Osteocyte (in vitro differentiated cells): Measurements from ENCODE around the gene CNTN5. TPM values are rescaled to one million over a fixed set of nuclear protein-coding genes. Genes with fewer than 3 reads are reported as not detected.
"Not testable (repeated sequence)": the region's sequence is repeated elsewhere in the genome, so short reads cannot be mapped to it uniquely, and the experiment has no call there.

ENCODE experiments used
- DNase-seq: peaks from one replicate; pipeline ENCODE4 v3.0.0; 2021; ENCODE audit warnings: mixed read lengths; ENCODE audit not compliant: unreplicated experiment; ENCODE audit errors: extremely low spot score
- H3K27ac Mint-ChIP-seq: one replicate; pipeline ENCODE4 v1.8.0; 2021; ENCODE audit warnings: mild to moderate bottlenecking, mixed read lengths; ENCODE audit not compliant: unreplicated experiment
- H3K27me3 Mint-ChIP-seq: one replicate; pipeline ENCODE4 v1.8.0; 2021; ENCODE audit warnings: mixed read lengths; ENCODE audit not compliant: unreplicated experiment
- H3K36me3 Mint-ChIP-seq: one replicate; pipeline ENCODE4 v1.8.0; 2021; ENCODE audit warnings: mixed read lengths; ENCODE audit not compliant: unreplicated experiment
- H3K4me1 Mint-ChIP-seq: one replicate; pipeline ENCODE4 v1.8.0; 2021; ENCODE audit warnings: mixed read lengths; ENCODE audit not compliant: unreplicated experiment
- H3K4me3 Mint-ChIP-seq: one replicate; pipeline ENCODE4 v1.8.0; 2021; ENCODE audit warnings: mild to moderate bottlenecking, moderate library complexity, mixed read lengths; ENCODE audit not compliant: unreplicated experiment
- H3K9me3 Mint-ChIP-seq: one replicate; pipeline ENCODE4 v1.8.0; 2021; ENCODE audit warnings: mixed read lengths; ENCODE audit not compliant: unreplicated experiment
- total RNA-seq: library from RNA; stranded (reverse); gene quantifications from 2 replicates; pipeline ENCODE4 v1.2.1, GENCODE V29; 2021
- TF ChIP-seq, protein P1 (sequence below): fragments of 200-600 bp; sonication (generic); IDR thresholded peaks from 2 replicates; pipeline ENCODE4 v1.5.0; 2021; ENCODE audit warnings: antibody characterized with exemption, mild to moderate bottlenecking, moderate library complexity

The CNTN5 gene
- total RNA-seq, 1 donor from 2014 or later: 0.30 TPM

GRCh38 chr11:100273066-100273815 lies 1252.5 kb downstream of the CNTN5 start:
- Mint-ChIP-seq H3K4me1 (no peaks in the 10 kb centered on the region), H3K27ac (no peak overlapping the region), H3K27me3 (no peaks in the 10 kb centered on the region), H3K9me3 (peaks cover 7% of the 10 kb centered on the region), H3K36me3 (no peaks in the 10 kb centered on the region), H3K4me3 (no peak overlapping the region)
- no peak for DNase-seq
- TF ChIP-seq, protein P1, sequence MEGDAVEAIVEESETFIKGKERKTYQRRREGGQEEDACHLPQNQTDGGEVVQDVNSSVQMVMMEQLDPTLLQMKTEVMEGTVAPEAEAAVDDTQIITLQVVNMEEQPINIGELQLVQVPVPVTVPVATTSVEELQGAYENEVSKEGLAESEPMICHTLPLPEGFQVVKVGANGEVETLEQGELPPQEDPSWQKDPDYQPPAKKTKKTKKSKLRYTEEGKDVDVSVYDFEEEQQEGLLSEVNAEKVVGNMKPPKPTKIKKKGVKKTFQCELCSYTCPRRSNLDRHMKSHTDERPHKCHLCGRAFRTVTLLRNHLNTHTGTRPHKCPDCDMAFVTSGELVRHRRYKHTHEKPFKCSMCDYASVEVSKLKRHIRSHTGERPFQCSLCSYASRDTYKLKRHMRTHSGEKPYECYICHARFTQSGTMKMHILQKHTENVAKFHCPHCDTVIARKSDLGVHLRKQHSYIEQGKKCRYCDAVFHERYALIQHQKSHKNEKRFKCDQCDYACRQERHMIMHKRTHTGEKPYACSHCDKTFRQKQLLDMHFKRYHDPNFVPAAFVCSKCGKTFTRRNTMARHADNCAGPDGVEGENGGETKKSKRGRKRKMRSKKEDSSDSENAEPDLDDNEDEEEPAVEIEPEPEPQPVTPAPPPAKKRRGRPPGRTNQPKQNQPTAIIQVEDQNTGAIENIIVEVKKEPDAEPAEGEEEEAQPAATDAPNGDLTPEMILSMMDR: no peak

DNA sequence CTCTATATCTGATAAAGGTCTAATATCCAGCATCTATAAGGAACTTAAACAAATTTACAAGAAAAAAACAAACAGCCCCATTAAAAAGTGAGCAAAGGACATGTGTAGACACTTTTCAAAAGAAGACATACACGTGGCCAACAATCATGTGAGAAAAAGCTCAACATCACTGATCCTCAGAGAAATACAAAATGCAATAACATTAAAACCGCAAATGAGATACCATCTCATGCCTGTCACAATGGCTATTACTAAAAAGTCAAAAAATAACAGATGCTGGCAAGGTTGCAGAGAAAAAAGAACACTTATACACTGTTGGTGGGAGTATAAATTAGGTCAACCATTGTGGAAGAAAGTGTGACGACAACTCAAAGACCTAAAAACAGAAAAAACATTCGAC lies 1253.7 kb downstream of the CNTN5 start:
- H3K9me3 Mint-ChIP-seq, H3K36me3 Mint-ChIP-seq, H3K4me3 Mint-ChIP-seq, H3K27me3 Mint-ChIP-seq, DNase-seq, H3K27ac Mint-ChIP-seq, H3K4me1 Mint-ChIP-seq: not testable (repeated sequence)

GRCh38 chr11:100294748-100295147 lies 1274.0 kb downstream of the CNTN5 start:
- no peak overlapping the region for H3K27ac Mint-ChIP-seq
- no peaks in the 10 kb centered on the region for H3K36me3 Mint-ChIP-seq
- no peak for DNase-seq
- H3K4me3 Mint-ChIP-seq: no peak overlapping the region
- TF ChIP-seq, protein P1: no peak
- H3K27me3 Mint-ChIP-seq: no peaks in the 10 kb centered on the region
- H3K4me1 Mint-ChIP-seq: no peaks in the 10 kb centered on the region
- H3K9me3 Mint-ChIP-seq: no peaks in the 10 kb centered on the region

DNA sequence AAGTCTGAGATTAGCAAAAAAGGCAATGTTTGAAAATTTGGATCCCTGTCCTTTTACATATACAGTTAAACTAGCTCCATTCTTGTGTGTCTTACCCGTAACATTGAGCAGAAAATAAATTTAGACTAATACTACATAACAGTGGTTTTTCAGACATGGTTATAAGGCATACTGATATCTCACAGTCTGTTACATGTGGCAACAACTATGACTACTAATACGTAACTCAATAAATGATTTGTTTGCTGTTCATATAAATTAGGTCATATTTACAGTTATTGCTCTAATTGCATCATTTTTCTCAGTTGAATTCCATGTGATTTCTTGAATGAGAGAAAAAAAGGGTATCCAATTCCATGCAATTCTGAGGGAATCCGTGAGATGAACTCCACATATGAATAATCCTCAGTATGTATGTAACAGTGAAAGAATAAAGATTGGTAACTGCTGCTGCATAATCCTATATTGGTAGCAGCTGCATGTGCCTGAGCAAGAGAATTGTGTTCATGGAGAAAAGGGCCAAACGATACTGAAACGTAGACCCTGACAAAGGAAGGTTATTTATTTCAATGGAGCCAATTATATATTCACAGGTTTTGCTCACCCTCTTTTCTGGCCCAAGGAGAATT lies 1275.4 kb downstream of the CNTN5 start:
- DNase-seq: no peak
- no peak overlapping the region for H3K4me3 Mint-ChIP-seq
- no peak overlapping the region for H3K27ac Mint-ChIP-seq
- TF ChIP-seq, protein P1: no peak
- no peaks in the 10 kb centered on the region for H3K36me3 Mint-ChIP-seq
- H3K4me1 Mint-ChIP-seq: no peaks in the 10 kb centered on the region
- H3K9me3 Mint-ChIP-seq: no peaks in the 10 kb centered on the region
- no peaks in the 10 kb centered on the region for H3K27me3 Mint-ChIP-seq

- Mint-ChIP-seq H3K9me3 (no peaks in the 10 kb centered on the region), H3K4me3 (no peak overlapping the region), H3K36me3 (no peaks in the 10 kb centered on the region), H3K27me3 (peaks cover 3% of the 10 kb centered on the region), H3K4me1 (no peaks in the 10 kb centered on the region), H3K27ac (no peak overlapping the region)
- TF ChIP-seq, protein P1: no peak
- DNase-seq: no peak
Observed at GRCh38 chr11:100297516-100297915, 1276.8 kb downstream of the CNTN5 start.
